HG03103 (cell line): ENCODE measurements around the gene CFAP99.
"Not testable (repeated sequence)": the region's sequence is repeated elsewhere in the genome, so short reads cannot be mapped to it uniquely, and the experiment has no call there.

Experiments
- ATAC-seq: cut with Tn5 transposase; IDR thresholded peaks from one replicate; pipeline ENCODE4 v1.9.1; 2021; ENCODE audit warnings: low read depth; ENCODE audit not compliant: unreplicated experiment

The CFAP99 gene

DNA sequence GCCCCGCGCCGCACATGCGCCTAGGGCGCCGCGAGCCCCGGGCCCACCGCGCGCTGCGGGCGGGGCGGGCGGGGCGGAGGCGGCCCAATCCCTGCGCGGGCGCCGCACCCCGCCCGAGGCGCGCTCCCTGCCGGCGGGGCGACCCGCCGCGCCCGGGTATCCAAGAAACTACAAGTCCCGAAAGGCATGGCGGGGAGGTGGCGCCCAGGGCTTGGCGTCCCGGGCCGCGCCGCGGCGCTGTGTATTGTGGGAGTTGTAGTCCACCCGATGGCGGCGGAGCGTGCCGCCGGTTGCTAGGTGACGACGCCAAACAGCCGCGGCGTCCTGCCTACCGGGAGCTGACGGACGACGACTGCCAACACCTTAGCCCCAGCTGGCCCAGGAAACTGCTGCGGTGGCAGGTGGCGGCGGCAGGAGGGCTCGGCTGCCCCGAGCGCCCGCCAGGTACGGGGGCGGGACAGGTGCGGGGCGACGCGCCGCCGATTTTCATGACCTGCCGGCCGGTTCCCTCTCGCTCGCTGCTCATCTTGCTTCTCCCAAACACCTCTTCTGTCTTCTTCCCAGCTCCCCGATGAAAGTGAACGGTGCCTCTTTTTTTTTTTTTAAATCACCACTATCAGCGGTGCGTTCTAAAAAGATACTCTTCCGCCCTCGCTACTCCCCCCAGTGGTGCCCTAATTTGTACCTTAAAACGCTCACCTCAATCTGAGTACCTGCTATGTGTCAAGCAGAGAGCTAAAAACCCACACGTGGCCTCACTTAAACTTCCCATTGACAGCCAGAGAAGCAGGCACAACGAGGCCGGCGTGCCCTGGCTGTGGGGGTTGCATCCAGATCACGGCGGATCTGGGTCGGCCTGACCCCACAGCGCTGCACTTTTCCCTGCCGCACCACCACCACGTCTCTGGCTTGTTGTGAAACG, at the start of gene CFAP99:
Gene CFAP99 (plus strand): TSS at position 306 of the 922 bp plus-strand sequence.
- ATAC-seq = peak; percentile 89

- ATAC-seq = no peak
Measured at GRCh38 chr4:2370597-2371320, 48.0 kb upstream of the CFAP99 start.

- no peak for ATAC-seq
Measured at GRCh38 chr4:2371765-2372487, 46.8 kb upstream of the CFAP99 start.

- ATAC-seq = no peak
Measured at GRCh38 chr4:2372488-2373030, 46.2 kb upstream of the CFAP99 start.

DNA sequence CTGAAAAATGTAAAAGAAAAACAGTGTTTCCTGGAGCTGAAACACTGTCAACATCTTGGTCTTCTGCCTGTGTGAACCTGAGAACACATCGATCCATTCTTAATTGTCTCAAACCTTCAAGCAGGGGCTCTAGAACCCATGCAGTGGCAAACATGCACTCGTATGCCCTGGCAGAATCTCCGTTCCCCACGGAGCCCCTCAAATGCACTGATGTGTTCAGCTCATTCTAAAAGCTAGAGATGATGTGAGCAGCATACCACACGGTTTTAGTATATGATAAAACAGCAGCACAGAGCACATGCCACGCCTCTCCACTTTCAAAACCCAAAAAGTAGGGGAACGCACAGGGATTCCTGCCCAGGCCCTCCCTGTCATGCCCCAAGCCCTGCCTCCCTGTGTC, 45.2 kb upstream of the CFAP99 start:
- ATAC-seq = no peak

DNA sequence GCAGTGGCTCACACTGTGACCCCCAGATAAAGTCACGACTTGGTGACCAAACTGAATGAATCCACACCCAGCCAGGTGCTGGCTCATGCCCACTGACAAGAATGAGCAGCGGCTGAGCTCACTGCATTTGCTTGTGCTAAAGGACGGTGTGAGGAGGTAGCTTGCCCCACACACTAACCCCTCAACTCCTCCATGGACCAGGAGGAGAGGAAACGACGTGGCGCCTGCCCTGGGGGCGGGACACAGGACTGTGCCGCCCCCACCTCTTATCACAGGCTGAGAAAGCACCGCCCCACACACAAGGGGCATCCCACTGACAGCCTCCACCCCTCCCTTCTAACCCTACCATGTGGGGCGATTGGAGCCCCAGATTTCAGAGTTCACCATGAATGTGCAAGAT, 43.3 kb upstream of the CFAP99 start:
- ATAC-seq = no peak

- no peak for ATAC-seq
Measured at GRCh38 chr4:2377241-2377640, 41.5 kb upstream of the CFAP99 start.

GRCh38 chr4:2378401-2378800, 40.4 kb upstream of the CFAP99 start:
- no peak for ATAC-seq

- ATAC-seq = no peak
Measured at GRCh38 chr4:2378898-2379297, 39.9 kb upstream of the CFAP99 start.

- not testable (repeated sequence) for ATAC-seq
Measured at GRCh38 chr4:2380589-2380988, 38.2 kb upstream of the CFAP99 start.

DNA sequence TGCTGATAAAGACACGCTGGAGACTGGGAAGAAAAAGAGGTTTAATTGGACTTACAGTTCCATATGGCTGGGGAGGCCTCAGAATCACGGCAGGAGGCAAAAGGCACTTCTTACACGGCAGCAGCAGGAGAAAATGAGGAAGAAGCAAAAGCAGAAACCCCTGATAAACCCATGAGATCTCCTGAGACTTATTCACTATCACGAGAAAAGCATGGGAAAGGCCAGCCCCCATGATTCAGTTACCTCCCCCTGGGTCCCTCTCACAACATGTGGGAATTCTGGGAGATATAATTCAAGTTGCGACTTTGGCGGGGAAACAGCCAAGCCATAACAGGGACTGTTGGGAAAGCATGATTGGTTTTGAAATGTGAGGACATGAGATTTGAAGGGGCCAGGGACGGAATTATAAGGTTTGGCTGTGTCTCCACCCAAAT, 36.0 kb upstream of the CFAP99 start:
- ATAC-seq = not testable (repeated sequence)

DNA sequence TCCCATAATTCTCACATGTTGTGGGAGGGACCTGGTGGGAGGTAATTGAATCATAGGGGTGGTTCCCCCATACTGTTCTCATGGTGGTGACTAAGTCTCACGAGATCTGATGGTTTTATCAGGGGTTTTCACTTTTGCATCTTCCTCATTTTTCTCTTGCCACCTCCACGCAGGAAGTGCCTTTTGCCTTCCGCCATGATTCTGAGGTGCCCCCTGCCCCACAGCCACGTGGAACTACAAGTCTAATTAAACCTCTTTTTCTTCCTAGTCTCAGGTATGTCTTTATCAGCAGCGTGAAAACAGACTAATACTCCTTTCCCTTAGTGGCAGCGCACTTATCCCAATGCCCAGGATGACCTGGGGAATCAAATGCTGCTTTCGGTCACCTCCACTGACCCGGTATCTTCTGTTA, 35.5 kb upstream of the CFAP99 start:
- not testable (repeated sequence) for ATAC-seq

DNA sequence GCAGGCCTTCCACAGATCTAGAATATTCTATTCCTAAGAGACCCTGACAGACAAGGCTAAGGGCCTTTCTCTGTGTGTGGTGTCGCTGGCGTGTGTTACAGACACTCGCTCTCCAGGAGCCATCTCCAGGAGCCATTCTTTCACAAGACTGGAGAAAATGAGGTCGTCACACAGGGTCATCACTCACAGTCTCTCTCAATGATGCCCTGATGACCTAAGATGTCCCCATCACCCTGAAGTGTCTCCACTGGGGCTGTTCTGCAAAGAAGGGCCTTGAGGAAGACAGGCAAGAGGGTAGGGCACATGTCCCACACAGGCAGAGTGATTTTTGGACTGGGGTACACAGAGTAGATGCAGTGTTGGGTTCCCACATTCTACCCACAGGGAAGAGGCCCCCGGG, 35.0 kb upstream of the CFAP99 start:
- no peak for ATAC-seq

DNA sequence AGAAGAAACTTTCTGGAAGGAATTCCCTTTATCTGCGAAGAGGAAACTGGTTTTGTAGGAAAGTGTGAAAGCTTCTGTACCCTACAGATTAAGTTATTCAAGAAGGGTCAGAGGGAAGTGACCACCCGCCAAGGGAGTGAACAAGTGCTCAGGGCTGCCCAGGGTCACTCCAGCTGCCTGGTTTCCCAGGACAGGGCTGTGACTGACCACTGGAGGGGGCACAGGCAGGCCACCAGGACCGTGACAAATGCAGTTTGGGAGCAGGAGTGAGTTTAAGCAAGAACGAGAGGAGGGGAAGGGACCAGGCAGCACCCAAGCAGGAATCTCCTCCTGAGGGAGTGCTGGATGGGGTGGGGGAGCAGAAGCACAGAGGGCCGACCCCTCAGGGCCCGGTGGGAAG, 34.5 kb upstream of the CFAP99 start:
- no peak for ATAC-seq

DNA sequence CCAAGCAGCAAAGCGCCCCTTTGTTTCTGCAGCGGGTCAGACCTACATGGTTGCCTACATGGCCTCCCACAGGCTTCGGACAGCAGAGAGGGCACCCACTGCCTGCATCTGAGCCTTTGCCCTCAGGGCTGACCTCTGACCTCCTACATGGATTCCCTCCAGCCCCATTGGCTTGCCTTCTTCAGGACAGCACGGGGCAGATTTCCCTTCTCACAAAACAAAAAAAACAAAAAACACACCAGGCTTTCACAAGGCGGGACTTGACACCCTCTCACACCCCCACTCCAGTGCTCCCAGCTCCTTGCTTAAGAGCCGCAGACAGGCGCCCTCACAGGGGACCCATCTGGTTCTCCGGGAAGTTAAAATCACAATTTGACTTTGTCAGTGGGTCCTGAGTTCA, 33.2 kb upstream of the CFAP99 start:
- no peak for ATAC-seq

GRCh38 chr4:2386717-2387116, 32.0 kb upstream of the CFAP99 start:
- ATAC-seq = no peak

DNA sequence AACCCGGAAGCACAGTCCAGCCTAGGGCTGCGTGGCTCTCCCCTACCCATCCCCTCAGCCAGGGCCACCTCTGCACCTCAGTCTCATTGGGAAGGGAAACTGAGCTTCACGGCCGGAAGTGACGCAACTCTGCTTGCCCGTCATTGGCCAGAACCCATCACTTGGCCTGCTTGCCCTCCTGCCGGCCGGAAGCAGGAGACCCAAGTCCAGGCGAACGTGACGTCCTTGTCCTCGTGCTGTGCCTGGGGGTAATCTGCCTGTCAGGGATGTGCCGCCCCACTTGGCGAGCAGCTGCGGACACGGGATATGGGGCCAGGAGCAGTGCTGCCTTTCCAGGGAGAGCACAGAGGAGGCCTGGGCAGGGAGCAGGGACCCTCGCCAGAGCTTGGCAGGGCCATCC, 31.5 kb upstream of the CFAP99 start:
- ATAC-seq = no peak

- ATAC-seq = no peak
Measured at GRCh38 chr4:2387829-2388228, 30.9 kb upstream of the CFAP99 start.

DNA sequence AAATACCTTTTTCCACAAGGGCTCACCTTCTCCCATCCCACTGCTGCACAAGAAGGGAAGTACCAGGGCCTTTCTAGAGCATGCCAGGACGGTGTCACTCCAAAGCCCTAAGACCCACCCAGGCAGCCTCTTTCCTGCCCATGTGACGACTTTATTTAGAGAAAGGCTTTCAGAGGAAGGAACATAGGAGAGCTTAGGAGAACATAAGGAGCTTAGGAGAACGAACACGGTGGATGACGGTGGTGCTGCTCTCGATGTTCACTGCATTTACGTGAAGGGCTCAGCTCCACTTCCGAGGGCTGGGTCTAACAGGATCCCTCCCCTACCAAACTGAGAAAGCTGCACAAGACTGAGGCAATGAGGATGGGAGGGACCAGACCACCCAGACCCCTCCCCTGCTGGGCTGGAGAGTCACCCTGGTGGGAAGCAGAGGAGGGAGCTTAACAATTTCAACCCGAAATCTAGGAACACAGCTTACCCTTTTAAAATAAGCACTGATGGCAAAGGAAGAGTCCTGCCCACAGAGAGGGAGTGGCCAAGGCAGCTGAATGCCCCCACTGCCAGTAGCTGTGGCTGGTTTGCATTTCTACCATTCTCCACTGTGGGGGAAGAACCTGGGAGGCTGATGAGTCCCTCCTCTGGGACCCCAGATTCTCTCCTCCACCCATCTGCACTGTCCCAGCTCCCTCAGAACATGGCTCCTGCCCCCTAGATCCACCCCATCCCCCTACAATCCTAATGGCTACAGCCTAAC, 30.1 kb upstream of the CFAP99 start:
- no peak for ATAC-seq

DNA sequence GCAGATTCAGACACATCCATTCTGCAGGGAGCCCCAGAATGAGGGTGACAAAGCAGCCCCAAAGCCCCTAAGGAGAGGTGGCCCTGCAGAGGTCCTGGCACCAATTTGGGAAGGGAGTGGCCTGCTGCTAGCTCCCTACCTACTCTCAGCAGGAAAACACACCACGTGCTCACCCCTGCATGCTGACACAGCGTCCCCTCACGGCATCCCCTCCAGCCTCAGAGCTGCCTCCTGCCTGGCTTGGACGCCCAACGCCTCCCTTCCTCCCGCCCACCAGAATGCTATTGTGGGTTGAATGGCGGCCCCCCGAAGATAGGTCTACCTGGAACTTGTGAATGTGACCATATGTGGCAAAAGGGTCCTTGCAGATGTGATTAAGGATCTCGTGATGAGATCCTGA, 29.1 kb upstream of the CFAP99 start:
- ATAC-seq = no peak
